ENCODE data around the gene SMYD3. TPM values are rescaled to one million over a fixed set of nuclear protein-coding genes. Genes with fewer than 3 reads are reported as not detected.

SMYD3 gene
- total RNA-seq, 1 donor from 2014 or later: 23.8 TPM

DNA sequence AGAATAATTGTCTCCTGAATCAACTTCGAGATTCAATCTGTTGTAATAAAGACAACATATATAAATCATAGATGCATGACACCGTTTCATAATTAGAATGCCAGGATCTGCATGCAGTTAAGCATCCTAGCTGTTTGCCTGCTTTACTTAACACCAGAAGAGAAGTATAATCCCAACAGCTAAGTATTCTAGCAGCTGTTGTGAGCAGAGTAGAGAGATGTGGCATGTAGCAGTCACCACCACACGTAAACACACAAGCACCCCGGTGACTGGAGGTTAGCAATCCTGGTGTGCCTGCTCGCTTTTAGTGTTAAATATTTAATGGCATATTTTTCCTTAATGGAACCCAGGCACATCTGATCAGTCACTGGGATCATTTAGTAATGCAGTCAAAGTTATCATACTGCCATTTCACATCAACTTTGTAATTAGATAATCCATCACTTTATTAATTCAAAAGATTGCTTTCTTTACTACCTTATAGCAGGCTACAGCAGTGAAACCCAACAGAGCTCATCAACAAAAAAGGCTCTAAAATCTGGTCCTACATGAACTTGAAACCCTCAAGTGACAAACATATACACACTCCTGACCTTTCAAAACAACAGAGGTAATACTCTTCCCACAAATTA is 187.9 kb downstream of the SMYD3 start:
- H3K4me3 ChIP-seq (ENCODE audit: low read depth, low read length): no peak overlapping the region
- TF ChIP-seq, protein P1, sequence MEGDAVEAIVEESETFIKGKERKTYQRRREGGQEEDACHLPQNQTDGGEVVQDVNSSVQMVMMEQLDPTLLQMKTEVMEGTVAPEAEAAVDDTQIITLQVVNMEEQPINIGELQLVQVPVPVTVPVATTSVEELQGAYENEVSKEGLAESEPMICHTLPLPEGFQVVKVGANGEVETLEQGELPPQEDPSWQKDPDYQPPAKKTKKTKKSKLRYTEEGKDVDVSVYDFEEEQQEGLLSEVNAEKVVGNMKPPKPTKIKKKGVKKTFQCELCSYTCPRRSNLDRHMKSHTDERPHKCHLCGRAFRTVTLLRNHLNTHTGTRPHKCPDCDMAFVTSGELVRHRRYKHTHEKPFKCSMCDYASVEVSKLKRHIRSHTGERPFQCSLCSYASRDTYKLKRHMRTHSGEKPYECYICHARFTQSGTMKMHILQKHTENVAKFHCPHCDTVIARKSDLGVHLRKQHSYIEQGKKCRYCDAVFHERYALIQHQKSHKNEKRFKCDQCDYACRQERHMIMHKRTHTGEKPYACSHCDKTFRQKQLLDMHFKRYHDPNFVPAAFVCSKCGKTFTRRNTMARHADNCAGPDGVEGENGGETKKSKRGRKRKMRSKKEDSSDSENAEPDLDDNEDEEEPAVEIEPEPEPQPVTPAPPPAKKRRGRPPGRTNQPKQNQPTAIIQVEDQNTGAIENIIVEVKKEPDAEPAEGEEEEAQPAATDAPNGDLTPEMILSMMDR (conservative IDR thresholded peaks at IDR 0.05; ENCODE audit: low read depth, low read length): no peak

DNA sequence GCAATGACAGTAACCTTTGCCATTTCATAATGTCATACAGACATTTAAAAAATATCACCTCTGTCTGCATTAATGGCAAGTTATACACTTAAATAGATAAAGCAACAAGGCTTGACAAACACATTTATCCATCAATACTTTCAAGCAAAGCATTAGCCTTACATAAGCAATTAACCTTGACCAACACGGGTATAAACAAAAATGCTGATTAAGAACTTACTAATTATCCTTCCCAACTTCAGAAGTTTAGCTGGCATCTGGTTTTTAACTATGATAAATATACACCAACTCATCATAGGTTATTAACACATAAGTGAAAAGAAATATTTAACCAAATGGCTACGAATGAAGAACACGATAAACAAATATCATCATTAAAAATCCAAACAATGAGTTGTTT is 188.5 kb downstream of the SMYD3 start:
- DNase-seq (ENCODE audit: low read depth): no peak
- TF ChIP-seq, protein P1 (conservative IDR thresholded peaks at IDR 0.05; ENCODE audit: low read depth, low read length): no peak
- H3K4me3 ChIP-seq (ENCODE audit: low read depth, low read length): no peak overlapping the region

More for the DNA sequence above, 187.9 kb downstream of the SMYD3 start:
- no peak for DNase-seq (ENCODE audit: low read depth)

DNA sequence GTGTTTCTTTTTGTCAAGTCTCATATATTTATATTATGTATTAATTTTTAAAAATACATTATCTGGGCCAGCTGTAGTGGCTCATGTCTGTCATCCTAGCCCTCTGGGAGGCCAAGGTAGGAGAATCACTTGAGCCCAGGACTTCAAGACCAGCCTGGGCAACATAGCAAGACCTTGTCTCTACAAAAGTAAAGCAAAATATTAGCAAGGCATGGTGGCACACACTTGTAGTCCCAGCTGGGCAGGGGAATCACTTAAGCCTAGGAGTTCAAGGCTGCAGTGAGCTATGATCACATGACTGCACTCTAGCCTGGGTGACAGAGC is 189.1 kb downstream of the SMYD3 start:
- TF ChIP-seq, protein P1 (conservative IDR thresholded peaks at IDR 0.05; ENCODE audit: low read depth, low read length): no peak
- no peak overlapping the region for H3K4me3 ChIP-seq (ENCODE audit: low read depth, low read length)
- no peak for DNase-seq (ENCODE audit: low read depth)

DNA sequence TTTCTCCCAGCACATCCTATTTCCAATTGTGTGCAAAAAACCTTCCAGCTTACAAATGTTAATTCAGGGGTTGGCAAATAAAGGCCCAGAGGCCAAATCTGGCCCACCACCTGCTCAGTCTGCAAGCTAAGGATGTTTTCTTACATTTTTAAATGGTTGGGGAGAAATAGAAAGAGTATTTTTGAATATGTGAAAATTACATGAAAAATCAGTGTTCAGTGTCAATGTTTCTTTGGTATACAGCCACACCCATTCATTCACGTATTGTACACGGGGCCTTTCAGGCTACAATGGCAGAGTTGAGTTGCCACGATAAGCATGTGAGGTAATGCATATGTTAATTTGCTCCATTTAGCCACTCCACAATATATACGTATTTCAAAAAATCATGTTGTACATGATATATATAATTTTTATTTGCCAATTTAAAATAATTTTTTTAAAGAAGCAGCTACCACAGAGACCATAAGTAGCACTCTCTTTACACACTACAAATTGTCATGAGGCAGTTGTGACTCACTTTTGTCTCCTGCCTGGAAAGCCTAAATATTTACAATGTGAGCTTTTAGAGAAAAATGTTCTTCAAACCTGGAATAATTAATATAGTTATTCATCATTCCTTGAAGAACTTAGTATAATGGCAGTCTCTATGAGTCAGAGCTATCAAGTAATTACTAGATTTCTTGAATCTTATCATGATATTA is 189.6 kb downstream of the SMYD3 start:
- H3K4me3 ChIP-seq (ENCODE audit: low read depth, low read length): no peak overlapping the region
- no peak for DNase-seq (ENCODE audit: low read depth)
- TF ChIP-seq, protein P1 (conservative IDR thresholded peaks at IDR 0.05; ENCODE audit: low read depth, low read length): no peak

DNA sequence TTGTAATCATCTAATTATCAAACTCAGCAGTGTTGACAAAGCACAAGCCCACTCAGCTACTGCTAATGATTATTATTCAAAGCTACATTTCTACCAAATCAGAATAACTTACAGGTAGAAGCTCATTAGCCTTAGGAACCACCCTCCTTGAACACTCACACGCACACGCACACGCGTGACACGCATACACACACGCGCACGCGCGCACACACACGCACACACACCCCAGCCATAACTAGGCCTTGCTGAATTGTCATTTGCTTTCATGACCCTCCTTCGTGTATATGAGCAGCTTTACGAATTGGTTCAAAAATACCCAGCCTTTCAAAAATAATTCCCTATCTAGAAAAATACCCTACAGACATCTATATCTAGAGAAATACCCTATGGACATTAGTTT is 195.6 kb downstream of the SMYD3 start:
- no peak overlapping the region for H3K4me3 ChIP-seq (ENCODE audit: low read depth, low read length)
- TF ChIP-seq, protein P1 (conservative IDR thresholded peaks at IDR 0.05; ENCODE audit: low read depth, low read length): no peak
- DNase-seq (ENCODE audit: low read depth): no peak

DNA sequence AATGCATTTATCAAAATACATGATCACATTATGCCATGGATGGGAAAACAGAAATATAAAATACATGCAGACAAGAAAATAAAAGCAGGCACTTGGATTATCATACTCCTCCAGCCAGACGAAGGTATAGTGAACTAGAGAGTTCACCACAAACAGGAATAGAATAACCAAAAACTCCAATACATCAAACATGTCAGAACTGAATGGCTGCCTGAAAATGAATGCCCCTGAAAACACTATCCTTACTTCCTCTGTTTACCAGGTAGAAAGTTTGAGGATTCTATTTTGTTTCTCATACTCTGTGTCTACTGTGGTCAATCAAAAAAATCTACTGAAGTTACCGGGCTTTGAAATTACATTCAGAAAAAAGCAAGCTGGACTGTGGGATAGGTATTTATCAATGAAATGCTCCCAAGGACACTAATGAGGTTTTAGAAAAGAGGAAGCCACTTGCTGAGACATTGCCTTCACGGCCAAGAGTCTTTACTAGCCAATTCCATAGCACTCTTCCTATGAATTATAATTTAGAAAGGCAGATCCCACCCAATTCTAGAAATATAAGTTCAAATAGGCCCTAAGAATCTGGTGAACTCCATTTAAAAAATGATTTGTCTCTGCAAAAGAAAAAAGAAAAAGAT is 197.7 kb downstream of the SMYD3 start:
- TF ChIP-seq, protein P1 (conservative IDR thresholded peaks at IDR 0.05; ENCODE audit: low read depth, low read length): no peak
- H3K4me3 ChIP-seq (ENCODE audit: low read depth, low read length): no peak overlapping the region
- no peak for DNase-seq (ENCODE audit: low read depth)
